ENCODE data around the gene XKR7. TPM values are rescaled to one million over a fixed set of nuclear protein-coding genes. Genes with fewer than 3 reads are reported as not detected.

The XKR7 gene, protein sequence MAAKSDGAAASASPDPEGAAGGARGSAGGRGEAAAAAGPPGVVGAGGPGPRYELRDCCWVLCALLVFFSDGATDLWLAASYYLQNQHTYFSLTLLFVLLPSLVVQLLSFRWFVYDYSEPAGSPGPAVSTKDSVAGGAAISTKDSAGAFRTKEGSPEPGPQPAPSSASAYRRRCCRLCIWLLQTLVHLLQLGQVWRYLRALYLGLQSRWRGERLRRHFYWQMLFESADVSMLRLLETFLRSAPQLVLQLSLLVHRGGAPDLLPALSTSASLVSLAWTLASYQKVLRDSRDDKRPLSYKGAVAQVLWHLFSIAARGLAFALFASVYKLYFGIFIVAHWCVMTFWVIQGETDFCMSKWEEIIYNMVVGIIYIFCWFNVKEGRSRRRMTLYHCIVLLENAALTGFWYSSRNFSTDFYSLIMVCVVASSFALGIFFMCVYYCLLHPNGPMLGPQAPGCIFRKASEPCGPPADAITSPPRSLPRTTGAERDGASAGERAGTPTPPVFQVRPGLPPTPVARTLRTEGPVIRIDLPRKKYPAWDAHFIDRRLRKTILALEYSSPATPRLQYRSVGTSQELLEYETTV
- 9.6 and 12.8 TPM in 2 replicates for polyA plus RNA-seq
- polyA minus RNA-seq: 41.1 and 43.8 TPM in 2 replicates

DNA sequence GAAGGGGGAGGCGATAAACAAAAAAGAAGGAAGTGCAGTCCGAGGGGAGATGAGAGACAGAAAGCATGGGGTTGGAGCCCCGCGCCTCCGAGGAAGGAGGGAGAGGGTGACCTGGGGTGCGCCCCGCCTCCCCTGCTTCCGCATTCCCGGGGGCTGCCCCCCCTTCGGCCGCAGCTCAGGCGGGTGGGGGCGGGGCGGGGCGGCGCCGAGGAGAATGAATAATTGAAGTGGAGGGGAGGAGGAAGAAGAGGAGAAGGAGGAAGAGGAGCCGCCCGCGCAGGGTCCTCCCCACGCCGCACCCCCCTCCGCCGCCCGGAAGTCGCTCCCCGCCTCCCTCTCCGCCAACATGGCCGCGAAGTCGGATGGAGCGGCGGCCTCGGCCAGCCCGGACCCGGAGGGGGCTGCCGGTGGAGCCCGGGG is at the start of gene XKR7:
TSS of gene XKR7 (plus strand) at position 322 of the 420 bp plus-strand sequence. CDS start at position 347, 25 bp downstream.
- peaks cover 16% of the 10 kb centered on the region for H3K27me3 ChIP-seq (ENCODE audit: insufficient read depth, low read depth, low read length)
- peak within 1 kb of the TSS; percentile 88 for H3K27ac ChIP-seq (ENCODE audit: low read length)
- peak; percentile 80 for TF ChIP-seq POLR2AphosphoS5 (IDR thresholded peaks at IDR 0.05)
- TF ChIP-seq RAD21 (conservative IDR thresholded peaks at IDR 0.05): no peak
- no peak for TF ChIP-seq SMC3 (conservative IDR thresholded peaks at IDR 0.05; ENCODE audit: poor library complexity)
- peak; percentile 46 for TF ChIP-seq MXI1 (conservative IDR thresholded peaks at IDR 0.05; ENCODE audit: poor library complexity, severe bottlenecking)
- TF ChIP-seq TAF1 (IDR thresholded peaks at IDR 0.05; ENCODE audit: low read depth): peak; percentile 79
- no peaks in the 10 kb centered on the region for H3K9me3 ChIP-seq (ENCODE audit: low read length)
- peak within 1 kb of the TSS; percentile 77 for H3K4me3 ChIP-seq (ENCODE audit: low read length)
- H3F3A ChIP-seq (ENCODE audit: insufficient read depth, low read length, poor library complexity, severe bottlenecking): peaks cover 8% of the 10 kb centered on the region
- peaks cover 42% of the 10 kb centered on the region for H3K79me2 ChIP-seq (replicated peaks; ENCODE audit: insufficient read depth, low read length)
- no peaks in the 10 kb centered on the region for H3K9me2 ChIP-seq (ENCODE audit: insufficient read depth, low read length)
- H4K20me1 ChIP-seq (ENCODE audit: insufficient read depth): no peaks in the 10 kb centered on the region
- H3K9ac ChIP-seq (ENCODE audit: low read length): peak within 1 kb of the TSS; percentile 83
- H3K36me3 ChIP-seq (ENCODE audit: insufficient read depth, low read length): no peaks in the 10 kb centered on the region
- H2AFZ ChIP-seq (ENCODE audit: low read depth, low read length): peak within 1 kb of the TSS; percentile 93
- H3K4me2 ChIP-seq (ENCODE audit: low read length): peak within 1 kb of the TSS; percentile 90

DNA sequence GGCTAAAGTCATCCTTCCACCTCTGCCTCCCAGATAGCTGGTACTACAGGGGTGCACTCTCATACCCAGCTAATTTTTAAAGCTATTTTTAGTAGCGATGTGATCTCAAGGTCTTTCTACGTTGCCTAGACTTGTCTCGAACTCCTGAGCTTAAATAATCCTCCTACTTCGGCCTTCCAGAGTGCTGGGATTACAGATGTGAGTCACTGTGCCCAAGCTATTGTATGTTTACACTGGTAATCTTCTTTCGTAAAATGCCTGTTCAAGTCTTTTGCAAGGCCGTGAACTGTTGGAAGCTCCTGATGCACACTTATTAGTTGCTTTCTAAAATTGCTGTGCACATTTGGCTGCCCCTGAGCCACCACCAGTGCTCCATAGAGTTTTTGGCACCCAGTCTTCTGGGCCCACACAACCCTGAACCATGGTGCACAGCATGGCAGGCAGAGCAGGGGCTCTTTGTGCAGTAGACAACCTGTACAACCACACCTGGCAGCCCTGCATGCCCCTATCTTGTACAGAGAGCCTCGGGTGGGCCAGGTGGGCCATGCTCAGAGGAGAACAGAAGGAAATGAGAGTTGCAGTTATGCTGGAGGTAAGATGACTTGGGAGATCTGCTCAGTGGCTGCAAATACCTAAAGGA is 49.4 kb upstream of the XKR7 start:
- no peak overlapping the region for H3K4me2 ChIP-seq (ENCODE audit: low read length)
- no peaks in the 10 kb centered on the region for H3K9me2 ChIP-seq (ENCODE audit: insufficient read depth, low read length)
- H3F3A ChIP-seq (ENCODE audit: insufficient read depth, low read length, poor library complexity, severe bottlenecking): no peaks in the 10 kb centered on the region
- no peaks in the 10 kb centered on the region for H3K27me3 ChIP-seq (ENCODE audit: insufficient read depth, low read depth, low read length)
- H3K9me3 ChIP-seq (ENCODE audit: low read length): no peaks in the 10 kb centered on the region
- H3K9ac ChIP-seq (ENCODE audit: low read length): no peak overlapping the region
- H3K4me3 ChIP-seq (ENCODE audit: low read length): no peak overlapping the region
- H2AFZ ChIP-seq (ENCODE audit: low read depth, low read length): no peak overlapping the region
- no peaks in the 10 kb centered on the region for H3K36me3 ChIP-seq (ENCODE audit: insufficient read depth, low read length)
- TF ChIP-seq POLR2AphosphoS5 (IDR thresholded peaks at IDR 0.05): no peak
- no peak for TF ChIP-seq EP300 (conservative IDR thresholded peaks at IDR 0.05; ENCODE audit: poor library complexity, severe bottlenecking)
- TF ChIP-seq, protein P1, sequence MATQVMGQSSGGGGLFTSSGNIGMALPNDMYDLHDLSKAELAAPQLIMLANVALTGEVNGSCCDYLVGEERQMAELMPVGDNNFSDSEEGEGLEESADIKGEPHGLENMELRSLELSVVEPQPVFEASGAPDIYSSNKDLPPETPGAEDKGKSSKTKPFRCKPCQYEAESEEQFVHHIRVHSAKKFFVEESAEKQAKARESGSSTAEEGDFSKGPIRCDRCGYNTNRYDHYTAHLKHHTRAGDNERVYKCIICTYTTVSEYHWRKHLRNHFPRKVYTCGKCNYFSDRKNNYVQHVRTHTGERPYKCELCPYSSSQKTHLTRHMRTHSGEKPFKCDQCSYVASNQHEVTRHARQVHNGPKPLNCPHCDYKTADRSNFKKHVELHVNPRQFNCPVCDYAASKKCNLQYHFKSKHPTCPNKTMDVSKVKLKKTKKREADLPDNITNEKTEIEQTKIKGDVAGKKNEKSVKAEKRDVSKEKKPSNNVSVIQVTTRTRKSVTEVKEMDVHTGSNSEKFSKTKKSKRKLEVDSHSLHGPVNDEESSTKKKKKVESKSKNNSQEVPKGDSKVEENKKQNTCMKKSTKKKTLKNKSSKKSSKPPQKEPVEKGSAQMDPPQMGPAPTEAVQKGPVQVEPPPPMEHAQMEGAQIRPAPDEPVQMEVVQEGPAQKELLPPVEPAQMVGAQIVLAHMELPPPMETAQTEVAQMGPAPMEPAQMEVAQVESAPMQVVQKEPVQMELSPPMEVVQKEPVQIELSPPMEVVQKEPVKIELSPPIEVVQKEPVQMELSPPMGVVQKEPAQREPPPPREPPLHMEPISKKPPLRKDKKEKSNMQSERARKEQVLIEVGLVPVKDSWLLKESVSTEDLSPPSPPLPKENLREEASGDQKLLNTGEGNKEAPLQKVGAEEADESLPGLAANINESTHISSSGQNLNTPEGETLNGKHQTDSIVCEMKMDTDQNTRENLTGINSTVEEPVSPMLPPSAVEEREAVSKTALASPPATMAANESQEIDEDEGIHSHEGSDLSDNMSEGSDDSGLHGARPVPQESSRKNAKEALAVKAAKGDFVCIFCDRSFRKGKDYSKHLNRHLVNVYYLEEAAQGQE (IDR thresholded peaks at IDR 0.05; ENCODE audit: borderline replicate concordance): no peak
- no peaks in the 10 kb centered on the region for H3K79me2 ChIP-seq (replicated peaks; ENCODE audit: insufficient read depth, low read length)
- H3K27ac ChIP-seq (ENCODE audit: low read length): no peak overlapping the region
- H4K20me1 ChIP-seq (ENCODE audit: insufficient read depth): no peaks in the 10 kb centered on the region
